OCI-LY1 (cell line): Measurements from ENCODE around the gene LCT.

Experiments used
- H2AFZ ChIP-seq: fragments of 200-600 bp; sonication (generic), shearing (Covaris generic); 2 replicates; pipeline ENCODE4 v1.6.0; 2014; ENCODE audit warnings: antibody characterized with exemption, mild to moderate bottlenecking, low read length
- H3F3A ChIP-seq: fragments of 200-600 bp; sonication (generic), shearing (Covaris generic); 2 replicates; pipeline ENCODE4 v1.6.0; 2014; ENCODE audit warnings: mild to moderate bottlenecking, antibody characterized with exemption, low read length, moderate library complexity; ENCODE audit not compliant: insufficient read depth
- H3K27ac ChIP-seq: fragments of 200-600 bp; sonication (generic); 2 replicates; pipeline ENCODE4 v1.5.1; 2014; ENCODE audit warnings: low read length, mixed run types, mild to moderate bottlenecking, low read depth; ENCODE audit not compliant: poor library complexity, severe bottlenecking
- H3K27me3 ChIP-seq: fragments of 200-600 bp; sonication (generic); 2 replicates; pipeline ENCODE4 v1.6.0; 2014; ENCODE audit warnings: antibody characterized with exemption, mild to moderate bottlenecking, low read length, moderate library complexity; ENCODE audit not compliant: insufficient read depth
- H3K36me3 ChIP-seq: fragments of 200-600 bp; sonication (generic); 2 replicates; pipeline ENCODE4 v1.6.1; 2014; ENCODE audit warnings: mild to moderate bottlenecking, antibody characterized with exemption, low read length, moderate library complexity, mixed read lengths; ENCODE audit not compliant: insufficient read depth
- H3K4me1 ChIP-seq: fragments of 200-600 bp; sonication (generic); 2 replicates; pipeline ENCODE4 v1.5.1; 2014; ENCODE audit warnings: mild to moderate bottlenecking, low read length, moderate library complexity; ENCODE audit not compliant: insufficient read depth, severe bottlenecking
- H3K4me2 ChIP-seq: fragments of 200-600 bp; sonication (generic), shearing (Covaris generic); 2 replicates; pipeline ENCODE4 v1.6.1; 2014; ENCODE audit warnings: low read length
- H3K4me3 ChIP-seq: fragments of 200-600 bp; sonication (generic); 2 replicates; pipeline ENCODE4 v1.5.1; 2014; ENCODE audit warnings: low read length, low read depth, mild to moderate bottlenecking, mixed read lengths; ENCODE audit not compliant: poor library complexity, severe bottlenecking
- H3K79me2 ChIP-seq: fragments of 200-600 bp; shearing (Covaris generic); 2 replicates; pipeline ENCODE4 v1.6.1; 2016; ENCODE audit warnings: mixed run types, low read length, mixed read lengths; ENCODE audit not compliant: insufficient read depth
- H3K9ac ChIP-seq: fragments of 200-600 bp; sonication (generic), shearing (Covaris generic); 2 replicates; pipeline ENCODE4 v1.6.1; 2014; ENCODE audit warnings: mild to moderate bottlenecking, low read length, mixed read lengths
- H3K9me2 ChIP-seq: fragments of 200-600 bp; sonication (generic), shearing (Covaris generic); 2 replicates; pipeline ENCODE4 v1.6.1; 2014; ENCODE audit warnings: low read depth, mild to moderate bottlenecking, low read length, mixed read lengths
- H3K9me3 ChIP-seq: fragments of 200-600 bp; shearing (Covaris generic); 2 replicates; pipeline ENCODE4 v1.6.1; 2014; ENCODE audit warnings: low read length, mixed read lengths
- H4K20me1 ChIP-seq: fragments of 200-600 bp; sonication (generic), shearing (Covaris generic); 2 replicates; pipeline ENCODE4 v1.6.0; 2016; ENCODE audit warnings: mild to moderate bottlenecking, low read length; ENCODE audit not compliant: insufficient read depth
- EZH2 ChIP-seq: fragments of 200-600 bp; sonication (generic), shearing (Covaris generic); IDR thresholded peaks from 2 replicates; pipeline ENCODE4 v1.8.0; 2017; ENCODE audit warnings: borderline replicate concordance, mixed run types, mild to moderate bottlenecking, antibody characterized with exemption, low read length, moderate library complexity, mixed read lengths
- TF ChIP-seq, protein P1 (sequence below): fragments of 200-600 bp; sonication (generic), shearing (Covaris generic); IDR thresholded peaks from 2 replicates; pipeline ENCODE4 v1.5.1; 2017; ENCODE audit warnings: mild to moderate bottlenecking, antibody characterized with exemption, low read length, moderate library complexity, mixed read lengths

Gene LCT

DNA sequence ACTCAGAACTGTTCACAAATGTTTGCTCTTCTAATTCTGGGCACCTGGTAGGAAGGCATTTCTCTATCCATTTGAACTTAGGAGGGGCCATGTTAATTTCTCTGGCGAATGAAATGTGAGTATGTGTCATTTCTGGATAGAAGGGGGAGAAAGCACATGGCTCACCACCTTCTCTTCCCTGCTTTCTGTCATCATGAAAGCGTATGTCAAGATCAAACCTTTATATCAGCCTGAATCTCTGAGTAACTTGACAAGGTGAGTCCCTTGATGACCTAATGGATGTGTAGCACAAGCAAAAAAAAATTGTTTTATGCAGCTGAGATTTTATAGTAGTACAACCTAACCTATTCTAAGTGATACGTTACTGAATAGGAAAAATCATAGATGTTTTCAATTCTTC, 12.1 kb upstream of the LCT start:
- no peaks in the 10 kb centered on the region for H3K79me2 ChIP-seq
- no peak overlapping the region for H3K4me2 ChIP-seq
- no peaks in the 10 kb centered on the region for H3K4me1 ChIP-seq
- peaks cover 100% of the 10 kb centered on the region for H3K36me3 ChIP-seq
- no peak overlapping the region for H3K9ac ChIP-seq
- no peak overlapping the region for H2AFZ ChIP-seq
- H3K27ac ChIP-seq: no peak overlapping the region
- H3K9me3 ChIP-seq: no peaks in the 10 kb centered on the region
- H3K9me2 ChIP-seq: no peaks in the 10 kb centered on the region
- H3K4me3 ChIP-seq: no peak overlapping the region
- H4K20me1 ChIP-seq: no peaks in the 10 kb centered on the region
- H3K27me3 ChIP-seq: no peaks in the 10 kb centered on the region
- no peaks in the 10 kb centered on the region; the same call in 1 of the 2 replicates for H3F3A ChIP-seq
- TF ChIP-seq EZH2: no peak
- TF ChIP-seq, protein P1, sequence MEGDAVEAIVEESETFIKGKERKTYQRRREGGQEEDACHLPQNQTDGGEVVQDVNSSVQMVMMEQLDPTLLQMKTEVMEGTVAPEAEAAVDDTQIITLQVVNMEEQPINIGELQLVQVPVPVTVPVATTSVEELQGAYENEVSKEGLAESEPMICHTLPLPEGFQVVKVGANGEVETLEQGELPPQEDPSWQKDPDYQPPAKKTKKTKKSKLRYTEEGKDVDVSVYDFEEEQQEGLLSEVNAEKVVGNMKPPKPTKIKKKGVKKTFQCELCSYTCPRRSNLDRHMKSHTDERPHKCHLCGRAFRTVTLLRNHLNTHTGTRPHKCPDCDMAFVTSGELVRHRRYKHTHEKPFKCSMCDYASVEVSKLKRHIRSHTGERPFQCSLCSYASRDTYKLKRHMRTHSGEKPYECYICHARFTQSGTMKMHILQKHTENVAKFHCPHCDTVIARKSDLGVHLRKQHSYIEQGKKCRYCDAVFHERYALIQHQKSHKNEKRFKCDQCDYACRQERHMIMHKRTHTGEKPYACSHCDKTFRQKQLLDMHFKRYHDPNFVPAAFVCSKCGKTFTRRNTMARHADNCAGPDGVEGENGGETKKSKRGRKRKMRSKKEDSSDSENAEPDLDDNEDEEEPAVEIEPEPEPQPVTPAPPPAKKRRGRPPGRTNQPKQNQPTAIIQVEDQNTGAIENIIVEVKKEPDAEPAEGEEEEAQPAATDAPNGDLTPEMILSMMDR: no peak

DNA sequence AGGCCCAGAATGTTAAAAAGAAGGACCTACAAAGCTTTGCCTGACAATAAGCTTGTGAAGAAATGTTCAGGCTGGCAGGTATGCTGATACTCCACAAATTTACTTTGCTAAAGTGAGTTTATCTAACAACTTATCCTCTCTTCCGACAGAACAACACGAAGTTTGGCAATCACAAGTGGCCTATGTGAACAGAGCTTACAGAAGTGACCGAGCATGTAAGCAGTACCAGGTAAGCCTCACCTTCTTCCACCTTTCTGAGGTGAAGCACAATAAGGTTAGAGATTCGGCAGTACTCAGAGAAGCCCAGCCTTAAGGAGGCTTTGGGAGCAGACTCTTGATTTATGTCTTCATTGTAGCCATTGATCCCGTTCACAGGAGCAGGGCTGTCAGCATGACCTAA, 9.0 kb upstream of the LCT start:
- Histone ChIP-seq H3K27me3 (no peaks in the 10 kb centered on the region), H4K20me1 (no peaks in the 10 kb centered on the region), H3K4me3 (no peak overlapping the region), H3K27ac (no peak overlapping the region), H3K9me2 (no peaks in the 10 kb centered on the region), H3K79me2 (no peaks in the 10 kb centered on the region), H3K36me3 (peaks cover 98% of the 10 kb centered on the region), H3K9me3 (no peaks in the 10 kb centered on the region), H3F3A (no peaks in the 10 kb centered on the region; the same call in 1 of the 2 replicates), H3K9ac (no peak overlapping the region), H3K4me2 (no peak overlapping the region), H2AFZ (no peak overlapping the region), H3K4me1 (no peaks in the 10 kb centered on the region)
- TF ChIP-seq, protein P1: no peak
- TF ChIP-seq EZH2: no peak

DNA sequence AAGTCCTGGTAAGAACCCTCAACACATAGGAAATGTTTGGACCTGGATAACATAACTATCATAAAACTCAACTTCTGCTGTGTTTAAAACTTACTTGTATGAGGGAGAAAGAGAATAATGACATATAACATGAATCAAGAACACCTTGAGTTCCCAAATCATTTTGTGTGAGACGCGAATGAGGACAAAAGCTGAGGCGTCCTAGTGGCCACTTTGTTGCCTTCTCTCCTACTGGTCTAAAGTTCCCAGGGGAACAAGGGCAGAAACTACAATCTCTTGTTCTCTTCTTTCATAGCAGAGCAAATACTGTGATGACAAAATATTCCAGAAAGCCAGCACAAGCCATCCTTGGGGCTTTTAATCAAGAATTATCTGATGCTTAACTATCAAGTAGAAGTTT, 8.3 kb upstream of the LCT start:
- TF ChIP-seq EZH2: no peak
- TF ChIP-seq, protein P1: no peak
- Histone ChIP-seq H3K27me3 (no peaks in the 10 kb centered on the region), H3K9me2 (no peaks in the 10 kb centered on the region), H2AFZ (no peak overlapping the region), H3K27ac (no peak overlapping the region), H3K9me3 (no peaks in the 10 kb centered on the region), H3K9ac (no peak overlapping the region), H3K4me3 (no peak overlapping the region), H4K20me1 (no peaks in the 10 kb centered on the region), H3K79me2 (no peaks in the 10 kb centered on the region), H3K36me3 (peaks cover 98% of the 10 kb centered on the region), H3F3A (no peaks in the 10 kb centered on the region; the same call in 1 of the 2 replicates), H3K4me1 (no peaks in the 10 kb centered on the region), H3K4me2 (no peak overlapping the region)
